GM19455 (cell line): ENCODE measurements around the gene ZC3H18.

ENCODE experiments used
- ATAC-seq: cut with Tn5 transposase; IDR thresholded peaks from one replicate; pipeline ENCODE4 v1.9.1; 2021; ENCODE audit not compliant: unreplicated experiment

The ZC3H18 gene

GRCh38 chr16:88636488-88637265 lies 66.5 kb downstream of the ZC3H18 start:
- ATAC-seq = no peak

DNA sequence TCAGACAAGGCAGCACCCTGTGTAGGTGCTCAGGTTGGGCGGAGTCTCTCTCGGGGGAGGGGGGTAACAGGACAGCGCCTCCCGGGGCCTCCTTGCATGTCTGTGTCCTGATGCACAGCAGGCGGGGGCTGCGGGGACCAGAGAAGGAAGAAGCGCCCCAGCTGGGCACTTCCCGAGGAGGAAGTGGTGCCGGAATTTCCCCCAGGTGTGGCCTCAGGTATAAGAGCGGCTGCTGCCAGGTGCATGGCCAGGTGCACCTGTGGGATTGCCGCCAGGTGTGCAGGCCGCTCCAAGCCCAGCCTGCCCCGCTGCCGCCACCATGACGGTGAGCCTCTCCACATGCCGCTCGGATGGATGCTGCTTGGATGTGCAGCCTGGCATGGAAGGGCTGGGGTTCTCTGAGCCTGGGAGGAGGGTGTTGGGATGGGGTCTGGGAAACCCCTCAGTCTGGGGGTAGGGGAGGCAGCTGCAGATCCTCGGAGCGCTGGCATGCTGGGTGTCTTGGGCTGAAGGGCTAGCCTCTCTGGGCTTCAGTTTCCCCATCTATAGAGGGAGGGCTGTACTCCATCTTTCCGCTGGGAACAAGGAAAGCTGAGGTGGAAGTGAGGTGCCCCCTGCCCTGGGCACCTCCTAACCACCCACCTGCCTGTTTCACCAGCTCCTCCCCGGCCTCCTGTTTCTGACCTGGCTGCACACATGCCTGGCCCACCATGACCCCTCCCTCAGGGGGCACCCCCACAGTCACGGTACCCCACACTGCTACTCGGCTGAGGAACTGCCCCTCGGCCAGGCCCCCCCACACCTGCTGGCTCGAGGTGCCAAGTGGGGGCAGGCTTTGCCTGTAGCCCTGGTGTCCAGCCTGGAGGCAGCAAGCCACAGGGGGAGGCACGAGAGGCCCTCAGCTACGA lies 68.4 kb downstream of the ZC3H18 start, which contains the start of gene IL17C:
IL17C (plus strand) TSS at position 250 of the 908 bp plus-strand sequence; CDS start at position 320, 70 bp downstream.
- no peak for ATAC-seq

DNA sequence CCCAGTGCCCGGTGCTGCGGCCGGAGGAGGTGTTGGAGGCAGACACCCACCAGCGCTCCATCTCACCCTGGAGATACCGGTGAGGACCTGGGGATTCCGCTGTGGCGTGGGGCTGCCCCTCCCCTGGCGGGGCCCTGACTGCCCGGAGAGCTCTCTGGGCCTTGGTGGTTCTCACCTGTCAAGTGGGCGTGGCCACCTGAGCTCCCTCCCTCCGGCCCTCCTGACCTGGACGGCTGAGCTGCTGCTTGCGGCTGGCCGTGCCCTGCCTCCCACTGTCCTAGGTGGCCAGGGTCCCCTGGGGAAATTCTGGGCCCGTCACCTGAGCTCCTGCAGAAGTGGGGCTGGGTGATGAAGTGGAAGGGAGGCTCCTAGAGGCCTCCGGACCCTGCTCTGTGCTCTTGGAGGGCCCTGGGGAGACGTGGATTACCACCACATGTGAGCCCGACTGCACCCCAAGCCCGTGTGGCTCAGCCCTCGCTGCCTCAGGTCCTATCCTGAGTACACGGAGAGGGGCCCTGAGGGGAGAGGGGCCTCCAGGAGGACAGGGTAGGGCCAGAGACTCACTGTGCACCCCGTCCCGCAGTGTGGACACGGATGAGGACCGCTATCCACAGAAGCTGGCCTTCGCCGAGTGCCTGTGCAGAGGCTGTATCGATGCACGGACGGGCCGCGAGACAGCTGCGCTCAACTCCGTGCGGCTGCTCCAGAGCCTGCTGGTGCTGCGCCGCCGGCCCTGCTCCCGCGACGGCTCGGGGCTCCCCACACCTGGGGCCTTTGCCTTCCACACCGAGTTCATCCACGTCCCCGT lies 69.2 kb downstream of the ZC3H18 start:
- no peak for ATAC-seq

DNA sequence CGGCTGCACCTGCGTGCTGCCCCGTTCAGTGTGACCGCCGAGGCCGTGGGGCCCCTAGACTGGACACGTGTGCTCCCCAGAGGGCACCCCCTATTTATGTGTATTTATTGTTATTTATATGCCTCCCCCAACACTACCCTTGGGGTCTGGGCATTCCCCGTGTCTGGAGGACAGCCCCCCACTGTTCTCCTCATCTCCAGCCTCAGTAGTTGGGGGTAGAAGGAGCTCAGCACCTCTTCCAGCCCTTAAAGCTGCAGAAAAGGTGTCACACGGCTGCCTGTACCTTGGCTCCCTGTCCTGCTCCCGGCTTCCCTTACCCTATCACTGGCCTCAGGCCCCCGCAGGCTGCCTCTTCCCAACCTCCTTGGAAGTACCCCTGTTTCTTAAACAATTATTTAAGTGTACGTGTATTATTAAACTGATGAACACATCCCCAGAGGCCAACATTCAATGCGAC lies 69.9 kb downstream of the ZC3H18 start:
- ATAC-seq = no peak

- no peak for ATAC-seq
Measured at GRCh38 chr16:88640498-88641247, 70.5 kb downstream of the ZC3H18 start.

GRCh38 chr16:88642881-88643643 lies 72.9 kb downstream of the ZC3H18 start:
- no peak for ATAC-seq

DNA sequence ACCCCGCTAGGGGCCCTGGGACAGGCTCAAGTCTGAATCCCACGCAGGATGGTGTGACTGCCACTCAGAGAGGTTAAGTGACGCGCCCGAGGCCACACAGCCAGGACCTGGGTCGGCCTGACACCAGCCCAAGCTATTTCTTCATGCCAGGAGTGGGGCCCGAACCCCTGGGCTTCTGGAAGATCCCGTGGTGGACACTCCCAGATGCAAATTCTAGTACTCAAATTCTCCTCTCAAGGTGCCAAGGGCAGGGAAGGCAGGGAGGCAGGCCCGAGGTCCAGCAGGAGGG lies 73.4 kb downstream of the ZC3H18 start:
- ATAC-seq = no peak

DNA sequence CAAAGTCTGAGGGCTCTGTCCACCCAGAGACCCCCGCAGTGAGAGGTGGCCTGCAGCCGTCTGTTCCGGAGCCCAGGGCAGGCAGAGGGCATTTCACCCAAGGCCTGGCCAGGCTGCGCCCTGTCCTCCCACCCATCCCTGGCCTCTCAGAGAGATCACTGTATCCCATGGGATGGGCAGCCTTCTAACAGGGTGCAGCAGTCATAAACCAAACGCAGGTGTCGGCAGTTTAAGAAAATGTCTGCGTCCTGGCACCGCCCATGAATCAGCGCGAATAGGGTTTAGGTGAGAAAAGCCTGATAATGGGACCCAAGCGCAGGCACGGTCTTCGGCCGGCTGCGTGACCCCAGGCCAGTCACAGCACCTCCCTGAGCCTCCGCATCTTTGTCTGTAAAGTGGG lies 75.3 kb downstream of the ZC3H18 start:
- ATAC-seq = no peak

DNA sequence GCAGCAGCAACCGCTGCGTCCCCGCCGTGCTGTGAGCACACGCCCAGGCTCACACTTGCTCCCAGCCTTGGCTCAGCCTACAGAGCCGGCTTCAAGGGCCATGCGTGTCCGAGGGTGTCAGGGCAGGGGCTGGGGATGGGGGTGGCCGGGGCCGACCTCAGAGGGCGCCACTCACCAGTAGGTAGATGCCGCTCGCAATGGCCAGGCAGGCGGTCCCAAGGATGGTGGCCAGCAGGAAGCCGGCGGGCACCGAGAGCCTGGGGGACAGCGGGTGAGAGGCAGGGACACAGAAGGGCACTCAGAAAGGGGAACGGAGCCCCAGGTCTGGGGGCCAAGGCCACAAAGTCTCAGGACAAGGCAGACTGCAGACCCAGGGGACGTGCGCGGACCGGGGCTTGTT lies 75.7 kb downstream of the ZC3H18 start:
- no peak for ATAC-seq

- ATAC-seq = no peak
Measured at GRCh38 chr16:88646345-88647034, 76.3 kb downstream of the ZC3H18 start.

DNA sequence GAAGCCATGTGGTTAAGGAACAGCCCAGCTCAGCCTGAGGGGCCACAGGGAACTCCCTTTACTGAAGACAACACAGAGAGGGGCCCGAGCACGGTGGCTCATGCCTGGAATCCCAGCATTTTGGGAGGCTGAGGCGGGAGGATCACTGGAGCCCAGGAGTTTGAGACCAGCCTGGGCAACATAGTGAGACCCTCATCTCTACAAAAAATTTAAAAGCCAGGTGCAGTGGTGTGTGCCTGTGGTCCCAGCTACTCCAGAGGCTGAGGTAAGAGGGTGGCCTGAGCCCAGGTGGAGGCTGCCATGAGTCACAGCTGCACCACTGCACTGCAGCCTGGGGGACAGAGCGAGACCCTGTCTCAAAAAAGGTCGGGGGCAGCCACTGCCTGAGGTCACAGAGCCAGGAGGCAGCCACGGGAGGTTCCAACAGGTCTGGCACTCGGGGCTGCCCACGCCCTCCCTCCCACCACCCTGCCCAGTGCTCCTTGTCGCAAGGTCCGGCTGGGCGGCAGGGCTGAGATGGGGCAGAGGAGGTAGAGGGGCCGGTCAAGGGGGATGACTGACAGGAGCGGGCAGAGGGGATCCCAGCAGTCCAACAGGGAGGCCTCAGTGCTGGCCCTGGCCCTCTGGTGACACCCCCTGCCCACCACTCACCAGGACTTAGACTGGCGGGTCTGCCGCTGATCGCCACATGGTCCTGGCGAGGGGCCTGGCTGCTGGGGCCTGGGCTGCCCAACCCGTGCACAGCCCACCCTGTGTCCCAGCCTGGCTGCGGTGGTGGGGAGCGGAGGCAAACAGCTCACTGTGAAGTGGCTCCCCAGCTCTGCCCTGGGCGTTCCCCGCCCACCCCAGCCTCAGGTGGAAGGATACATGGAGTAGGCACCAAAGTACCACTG lies 77.2 kb downstream of the ZC3H18 start:
- no peak for ATAC-seq

- ATAC-seq = no peak
Measured at GRCh38 chr16:88649195-88649923, 79.2 kb downstream of the ZC3H18 start.

DNA sequence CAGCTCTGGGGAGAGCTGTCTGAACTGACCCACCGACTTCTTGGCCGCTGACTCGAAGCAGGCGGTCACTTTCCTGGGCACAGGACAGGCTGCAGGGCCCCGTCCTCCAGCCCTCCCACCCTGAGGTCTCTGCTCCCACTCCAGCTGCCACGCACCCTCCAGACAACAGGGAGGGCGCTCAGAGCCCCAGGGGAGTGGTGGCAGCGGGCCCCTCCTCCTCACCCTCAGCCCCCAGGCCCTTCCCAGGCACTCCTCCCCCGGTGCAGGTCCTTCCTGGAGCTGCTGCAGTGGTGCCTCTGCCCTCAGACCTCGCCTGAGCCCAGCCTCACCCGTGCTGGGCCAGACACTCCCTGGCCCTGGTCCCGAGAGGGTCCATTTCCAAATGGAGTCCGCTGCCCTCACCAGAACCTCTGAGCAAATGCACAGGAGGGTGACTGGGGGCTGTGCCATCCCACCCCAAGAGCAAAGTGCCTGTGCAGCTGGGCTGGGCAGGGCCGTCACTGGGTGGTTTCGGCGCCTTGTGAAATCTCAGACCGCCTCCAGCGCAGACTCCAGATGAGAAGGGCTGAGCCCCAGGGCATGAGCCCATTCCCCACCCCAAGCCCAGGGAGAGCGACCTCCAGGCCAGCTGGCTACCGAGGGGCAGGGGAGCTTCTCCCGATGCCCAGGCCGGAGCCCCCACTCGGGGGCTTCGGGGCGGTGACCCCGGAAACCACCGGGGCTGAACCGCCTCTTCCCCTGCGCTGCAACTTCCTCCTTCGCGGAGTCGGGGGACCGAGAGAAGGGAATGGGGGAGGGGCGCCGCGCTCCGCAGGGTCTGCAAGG lies 79.9 kb downstream of the ZC3H18 start:
- ATAC-seq = peak; percentile 23

- peak; percentile 77 for ATAC-seq
Measured at GRCh38 chr16:88650749-88651275, 80.6 kb downstream of the ZC3H18 start, which contains the start of gene CYBA. Gene CYBA (minus strand): TSS chr16:88651053. CDS start chr16:88651013, 40 bp downstream.

- peak; percentile 73 for ATAC-seq
Measured at GRCh38 chr16:88651276-88651988, 81.2 kb downstream of the ZC3H18 start.
